GM19025 (cell line): Measurements from ENCODE around the gene SPINK9.

Source experiments
- ATAC-seq: cut with Tn5 transposase; IDR thresholded peaks from one replicate; pipeline ENCODE4 v1.9.1; 2021; ENCODE audit warnings: mild to moderate bottlenecking, low read depth, moderate library complexity; ENCODE audit not compliant: unreplicated experiment

SPINK9 gene

DNA sequence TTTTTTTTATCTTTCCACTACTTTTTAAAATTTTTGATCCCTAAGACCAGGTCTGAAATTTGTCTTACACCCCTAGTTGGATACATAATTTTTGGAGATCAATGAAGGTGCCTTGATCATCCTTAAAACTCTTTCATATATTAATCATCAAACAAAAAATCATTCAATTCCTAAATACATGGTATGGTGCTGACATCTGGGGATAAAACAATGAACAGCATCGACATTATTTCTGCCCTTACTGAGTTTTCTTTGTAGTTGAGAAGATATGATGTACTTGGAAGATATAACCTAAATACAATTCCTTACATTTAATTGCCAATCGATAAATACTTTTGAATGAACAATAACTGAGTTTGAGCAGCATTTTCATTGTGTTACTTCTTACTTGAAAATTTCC is 18.3 kb downstream of the SPINK9 start:
- no peak for ATAC-seq

- ATAC-seq = no peak
These were observed 29.0 kb downstream of the SPINK9 start for GRCh38 chr5:148364343-148364742.

DNA sequence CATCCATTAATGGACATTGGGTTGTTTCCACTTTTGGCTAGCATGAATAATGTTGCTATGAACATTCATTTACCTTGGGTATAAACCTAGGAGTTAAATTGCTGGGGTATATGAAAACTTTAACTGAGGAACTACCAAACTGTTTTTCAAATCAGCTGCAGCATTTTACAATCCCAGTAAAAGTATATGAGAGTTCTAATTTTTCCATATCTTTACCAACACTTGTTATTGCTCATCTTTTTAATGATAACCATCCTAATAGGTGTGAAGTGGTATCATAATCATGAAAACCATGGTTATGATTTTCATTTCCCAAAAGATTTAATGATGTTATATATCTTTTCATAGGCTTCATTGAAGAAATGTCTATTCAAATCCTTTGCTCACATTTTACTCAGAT is 32.9 kb downstream of the SPINK9 start:
- no peak for ATAC-seq

DNA sequence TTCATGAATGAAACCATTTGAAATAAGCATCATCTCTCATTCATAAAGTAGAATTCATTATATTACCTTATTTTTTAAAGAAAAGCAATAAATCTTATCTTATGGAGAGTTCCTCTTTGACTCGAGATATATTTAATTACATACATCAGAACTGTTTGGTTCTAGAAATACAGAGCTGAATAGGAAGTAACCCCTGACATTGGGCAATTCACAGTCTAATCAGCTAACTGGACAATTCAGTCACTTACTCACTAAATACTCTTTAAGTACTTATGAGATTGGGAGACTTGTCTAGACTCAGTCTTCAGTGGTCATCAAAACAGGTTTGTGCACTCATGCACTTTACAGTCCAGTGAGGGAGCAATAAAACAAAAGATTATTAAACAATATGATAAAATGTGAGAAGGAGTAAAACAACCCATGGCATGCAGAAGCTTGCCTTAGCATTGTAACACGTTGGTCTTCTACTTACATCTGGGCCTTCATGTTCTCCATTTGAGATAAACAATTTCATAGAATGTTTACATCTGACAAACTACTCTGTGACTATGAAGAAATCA is 36.9 kb downstream of the SPINK9 start:
- no peak for ATAC-seq

DNA sequence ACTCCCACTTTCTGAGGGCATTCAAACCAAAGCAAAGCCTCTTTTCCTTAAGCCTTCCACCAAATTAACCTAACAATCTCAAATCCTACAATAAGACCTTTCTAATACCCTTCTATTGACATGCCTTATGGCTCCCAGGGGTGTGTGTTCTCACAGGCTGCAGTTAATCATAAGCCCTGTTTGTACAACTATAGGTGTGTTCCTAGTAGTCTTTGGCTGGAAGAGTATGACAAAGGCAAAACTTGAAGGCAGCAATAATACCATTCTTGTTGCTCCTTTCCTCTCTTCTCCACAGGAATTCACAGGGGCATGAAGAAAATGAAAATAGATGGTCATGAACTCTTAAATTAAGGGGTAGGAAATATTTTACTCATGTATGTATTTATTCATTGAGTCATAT is 37.5 kb downstream of the SPINK9 start:
- ATAC-seq = no peak

- ATAC-seq = peak; percentile 86
These were observed 39.5 kb downstream of the SPINK9 start for GRCh38 chr5:148374690-148375360.

- no peak for ATAC-seq
These were observed 40.8 kb downstream of the SPINK9 start for GRCh38 chr5:148376198-148376597.

DNA sequence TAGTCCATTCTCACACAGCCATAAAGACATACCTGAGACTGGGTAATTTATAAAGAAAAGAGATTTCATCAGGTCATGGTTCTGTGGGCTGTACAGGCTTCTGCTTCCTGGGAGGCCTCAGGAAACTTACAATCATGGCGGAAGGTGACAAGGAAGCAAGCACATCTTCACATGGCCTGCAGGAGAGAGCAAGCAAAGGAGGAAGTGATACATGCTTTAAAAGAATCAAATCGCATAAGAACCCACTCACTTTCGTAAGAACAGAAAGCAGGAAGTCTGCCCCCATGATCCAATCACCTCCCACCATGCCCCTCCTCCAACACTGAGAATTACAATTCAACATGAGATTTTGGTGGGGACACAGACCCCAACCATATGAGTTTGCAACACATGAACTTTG is 43.3 kb downstream of the SPINK9 start:
- no peak for ATAC-seq

DNA sequence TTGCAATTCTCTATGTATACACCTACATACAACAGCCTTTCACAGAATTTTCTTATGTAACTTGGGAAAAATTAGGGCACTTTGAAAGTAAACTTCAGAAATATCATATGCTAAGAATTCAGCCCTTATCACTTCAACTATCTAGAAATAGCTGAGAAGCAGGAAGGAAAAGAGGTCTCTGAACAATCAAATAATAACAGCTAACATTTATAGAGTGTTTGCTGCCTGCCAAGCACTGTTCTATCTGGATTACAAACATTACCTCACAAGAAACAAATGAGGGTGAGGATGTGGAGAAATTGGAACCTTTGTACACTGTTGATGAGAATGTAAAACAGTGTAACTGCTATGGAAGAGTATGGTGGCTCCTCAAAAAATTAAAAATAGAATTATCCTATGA is 44.0 kb downstream of the SPINK9 start:
- ATAC-seq = no peak

DNA sequence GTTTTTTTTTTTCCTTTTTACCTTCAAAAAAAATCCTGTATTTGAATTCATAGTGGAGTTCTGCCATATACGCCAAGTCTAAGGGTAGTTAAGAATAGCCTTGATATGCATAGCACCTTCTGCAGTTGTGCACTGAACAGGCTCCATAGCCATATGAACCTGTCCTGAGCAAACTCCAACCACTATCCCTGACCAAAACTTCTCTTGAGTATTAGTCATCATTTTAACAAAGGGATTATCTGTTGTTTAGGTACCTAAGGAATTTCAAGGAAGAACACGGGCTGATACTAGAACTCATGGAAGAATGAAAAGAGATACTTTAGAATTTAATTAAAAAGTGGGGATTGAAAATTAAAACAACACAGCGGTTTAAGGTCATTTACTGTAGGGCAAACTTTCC is 46.5 kb downstream of the SPINK9 start:
- ATAC-seq = no peak

- ATAC-seq = no peak
These were observed 47.6 kb downstream of the SPINK9 start for GRCh38 chr5:148382961-148383360.

GRCh38 chr5:148383564-148384379 is 48.4 kb downstream of the SPINK9 start, which contains the start of gene FBXO38:
Gene FBXO38, plus strand, starts transcription at chr5:148383958. Its CDS starts 10,819 bp downstream, at chr5:148394777.
- ATAC-seq = peak; percentile 97

- ATAC-seq = peak; percentile 0
These were observed 49.0 kb downstream of the SPINK9 start for GRCh38 chr5:148384380-148384737.

DNA sequence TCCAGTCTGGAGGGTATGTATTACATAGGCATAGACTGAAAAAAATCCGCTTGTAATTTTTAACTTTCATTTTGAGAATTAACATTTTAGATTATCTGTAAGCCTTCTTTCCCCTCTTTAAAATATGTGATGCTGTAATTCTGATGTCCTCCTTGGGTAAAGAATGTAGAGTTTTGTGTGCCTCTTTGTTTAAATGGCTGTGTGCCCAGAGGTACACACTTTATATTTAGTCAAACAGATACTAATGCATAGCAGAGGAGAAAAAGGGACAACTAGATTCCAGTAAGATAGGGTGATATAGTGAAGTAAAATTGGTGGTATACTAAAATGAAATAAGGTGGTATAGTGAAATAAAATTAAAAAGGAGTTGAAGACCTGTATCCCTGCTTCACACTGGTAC is 49.7 kb downstream of the SPINK9 start:
- ATAC-seq = no peak

DNA sequence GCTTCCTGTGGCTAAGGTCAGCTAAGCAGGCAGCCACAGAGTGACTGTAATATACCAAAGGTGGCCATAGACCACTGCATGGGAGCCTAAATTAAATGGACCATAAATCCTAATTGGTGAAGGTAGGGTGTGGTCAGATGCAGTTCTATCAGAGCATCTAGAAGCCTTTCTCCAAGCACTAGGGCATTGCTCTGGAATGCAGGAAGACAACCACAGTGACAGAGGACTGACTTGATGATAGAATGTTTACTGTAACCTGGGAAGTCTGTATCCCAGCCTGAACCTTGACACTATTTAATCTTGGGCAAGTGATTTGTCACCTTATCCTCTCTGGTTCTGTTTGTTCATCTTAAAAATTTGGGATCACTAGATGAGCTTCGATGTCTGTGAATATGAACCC is 50.7 kb downstream of the SPINK9 start:
- ATAC-seq = no peak

DNA sequence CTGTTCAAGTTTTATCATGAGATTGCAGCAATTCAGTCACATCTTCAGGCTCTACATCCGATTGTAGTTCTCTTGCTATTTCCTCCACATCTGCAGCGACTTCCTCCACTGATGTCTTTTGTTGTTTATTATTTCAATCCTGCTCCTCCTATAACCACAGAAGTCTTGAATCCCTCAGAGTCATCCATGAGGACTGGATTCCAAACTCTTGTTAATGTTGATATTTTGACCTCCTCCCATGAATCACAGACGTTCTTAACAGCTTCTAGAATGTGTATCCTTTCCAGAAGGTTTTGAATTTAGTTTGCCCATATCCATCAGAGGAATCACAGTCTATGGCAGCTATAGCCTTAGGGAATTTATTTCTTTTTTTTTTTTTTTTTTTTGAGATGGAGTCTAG is 52.0 kb downstream of the SPINK9 start:
- ATAC-seq = no peak

DNA sequence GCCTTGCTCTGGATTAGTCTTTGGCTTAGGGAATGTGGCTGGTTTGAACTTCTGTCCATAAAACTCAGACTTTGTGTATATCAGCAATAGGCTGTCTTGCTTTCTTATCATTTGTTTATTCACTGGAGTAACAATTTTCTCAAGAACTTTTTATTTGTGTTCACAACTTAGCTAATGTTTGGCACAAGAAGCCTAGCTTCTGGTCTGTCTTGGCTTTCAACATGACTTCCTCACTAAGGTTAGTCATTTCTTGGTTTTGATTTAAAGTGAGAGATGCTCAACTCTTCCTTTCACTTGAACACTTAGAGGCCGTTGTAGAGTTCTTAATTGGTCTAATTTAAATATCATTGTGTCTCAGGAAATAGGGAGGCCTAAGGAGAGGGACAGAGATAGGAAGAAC is 53.3 kb downstream of the SPINK9 start:
- ATAC-seq = peak; percentile 26
